T follicular helper cell (primary cell): ENCODE data around the gene RAB40AL.
"Not testable (repeated sequence)": the region's sequence is repeated elsewhere in the genome, so short reads cannot be mapped to it uniquely, and the experiment has no call there.

Experiments
- DNase-seq: peaks from one replicate; pipeline ENCODE4 v3.0.0-alpha.2; 2020; ENCODE audit warnings: low read depth
- total RNA-seq, 2 experiments: gene quantifications; one replicate each; lab custom pipeline; 2026; lab: John Stamatoyannopoulos, UW

RAB40AL gene
- total RNA-seq, result 0.17 to 0.18 reads per million in 2 experiments

GRCh38 chrX:102936972-102937371, at the start of gene RAB40AL:
Gene RAB40AL (plus strand): TSS chrX:102937272. CDS start chrX:102937319, 47 bp downstream.
- not testable (repeated sequence) for DNase-seq

GRCh38 chrX:102887687-102888086, 49.4 kb upstream of the RAB40AL start:
- DNase-seq, result no peak

DNA sequence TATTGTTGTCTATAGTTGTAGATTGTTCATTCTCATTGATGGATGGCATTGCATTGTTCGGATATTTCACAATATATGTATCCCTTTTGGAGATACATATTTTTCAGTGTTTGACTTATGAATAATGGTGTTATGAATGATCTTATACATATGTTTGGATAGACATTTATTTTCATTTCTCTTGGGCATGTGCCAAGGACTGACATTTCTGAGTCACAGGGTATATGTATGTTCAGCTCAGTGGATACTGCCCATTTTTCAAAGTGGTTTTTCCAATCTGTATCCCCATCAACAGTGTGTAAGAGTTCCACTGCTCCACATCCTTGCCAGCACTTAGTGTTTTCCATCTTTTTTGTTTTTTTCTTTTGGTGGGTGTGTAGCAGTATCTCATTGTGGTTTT, 45.0 kb upstream of the RAB40AL start:
- DNase-seq, result no peak

DNA sequence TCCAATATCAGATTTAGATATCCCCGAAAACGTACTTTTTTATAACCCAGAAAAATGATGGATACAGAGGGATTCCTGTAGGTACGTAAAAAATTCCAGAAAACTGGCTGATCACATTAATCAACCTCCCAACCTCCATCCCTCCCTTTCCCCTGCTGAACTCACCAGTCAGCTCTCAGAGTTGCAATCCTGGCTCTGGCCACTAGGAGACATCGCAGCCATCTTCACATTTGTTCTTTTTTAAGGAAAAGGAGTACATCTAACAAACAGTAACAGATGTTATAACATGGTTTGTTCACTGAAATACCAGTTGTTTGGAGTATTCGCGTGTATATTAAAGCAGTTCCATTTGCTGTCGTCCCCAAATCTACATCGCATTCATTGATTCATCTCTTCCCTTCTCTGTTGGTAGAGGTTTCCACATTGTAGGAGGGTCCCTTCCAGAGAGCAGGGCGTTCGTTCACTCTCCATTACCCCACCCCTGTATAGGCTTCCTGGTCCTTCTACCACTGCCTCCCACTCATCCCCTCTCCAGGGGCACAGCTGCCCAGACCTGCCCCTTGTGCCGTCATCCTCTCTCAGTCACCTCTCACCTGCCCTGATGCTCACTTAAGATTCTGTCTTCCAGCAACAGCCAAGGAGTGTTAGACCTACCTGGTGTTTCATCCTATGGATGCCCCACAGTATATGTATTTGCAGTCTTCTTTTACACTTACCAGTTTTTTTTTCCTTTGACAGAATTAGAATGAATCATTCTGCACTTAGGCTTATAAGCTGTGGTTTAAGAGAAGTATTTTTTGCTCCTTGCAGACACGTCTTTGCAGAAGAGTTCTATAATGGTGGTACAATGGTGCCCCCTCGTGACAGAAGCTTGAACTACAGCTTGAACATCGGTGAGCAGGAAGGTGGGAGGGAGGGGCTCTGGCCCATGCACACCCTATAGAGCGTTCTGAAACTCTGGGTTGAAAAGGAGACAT, 36.8 kb upstream of the RAB40AL start:
- peak; percentile 65 for DNase-seq

- no peak for DNase-seq
These were observed 34.7 kb upstream of the RAB40AL start for GRCh38 chrX:102902355-102902754.

DNA sequence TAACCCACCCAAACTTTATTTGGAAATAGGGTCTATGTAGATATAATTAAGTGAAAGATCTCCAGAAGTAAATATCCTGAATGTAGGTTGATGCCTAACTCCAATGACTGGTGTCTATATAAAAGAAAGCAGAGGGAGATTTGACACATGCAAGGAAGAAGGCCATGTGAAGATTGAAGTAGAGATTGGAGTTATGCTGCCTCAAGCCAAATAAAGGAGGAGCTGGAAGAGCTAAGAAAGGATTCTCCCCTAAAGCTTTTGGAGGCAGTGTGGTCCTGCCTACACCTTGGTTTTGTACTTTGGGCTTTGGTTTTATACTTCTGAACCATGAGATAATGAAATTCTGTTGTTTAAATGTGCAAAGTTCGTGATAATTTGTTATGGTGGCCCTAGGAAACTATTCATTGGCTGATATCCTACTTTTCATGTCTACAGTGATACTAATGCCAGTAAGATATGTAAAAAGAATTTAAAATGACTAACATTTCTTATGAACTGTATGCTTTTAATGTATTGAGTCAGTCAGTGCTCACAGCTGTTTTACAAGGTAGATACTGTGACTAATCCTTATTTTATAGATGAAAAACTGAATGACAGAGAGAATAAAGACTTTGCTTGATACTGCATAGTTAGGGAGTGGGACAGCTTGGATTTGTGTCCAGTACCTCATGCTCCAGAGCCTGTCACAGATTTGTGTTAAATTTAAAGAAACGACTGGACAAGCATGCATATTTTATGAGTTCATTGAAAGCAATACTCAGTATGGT, 5.9 kb upstream of the RAB40AL start:
- DNase-seq, result no peak

DNA sequence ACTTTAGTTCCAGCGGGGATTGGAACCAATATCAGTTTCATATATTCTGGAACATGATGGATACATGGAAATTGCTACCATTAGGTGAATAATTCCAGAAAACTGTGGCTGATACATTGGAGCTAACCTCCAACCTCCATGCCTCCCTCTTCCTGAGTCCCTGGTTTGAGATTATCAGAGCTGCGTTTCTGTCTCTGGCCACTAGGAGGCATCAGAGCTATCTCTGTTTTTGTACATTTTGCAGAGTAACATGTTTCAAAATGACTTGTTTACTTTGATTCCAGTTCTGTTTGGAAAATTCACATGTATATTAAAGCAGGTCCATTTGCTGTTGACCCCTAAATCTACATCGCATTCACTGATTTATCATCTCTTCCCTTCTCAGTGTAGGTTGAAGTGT, 2.4 kb upstream of the RAB40AL start:
- peak; percentile 22 for DNase-seq

DNA sequence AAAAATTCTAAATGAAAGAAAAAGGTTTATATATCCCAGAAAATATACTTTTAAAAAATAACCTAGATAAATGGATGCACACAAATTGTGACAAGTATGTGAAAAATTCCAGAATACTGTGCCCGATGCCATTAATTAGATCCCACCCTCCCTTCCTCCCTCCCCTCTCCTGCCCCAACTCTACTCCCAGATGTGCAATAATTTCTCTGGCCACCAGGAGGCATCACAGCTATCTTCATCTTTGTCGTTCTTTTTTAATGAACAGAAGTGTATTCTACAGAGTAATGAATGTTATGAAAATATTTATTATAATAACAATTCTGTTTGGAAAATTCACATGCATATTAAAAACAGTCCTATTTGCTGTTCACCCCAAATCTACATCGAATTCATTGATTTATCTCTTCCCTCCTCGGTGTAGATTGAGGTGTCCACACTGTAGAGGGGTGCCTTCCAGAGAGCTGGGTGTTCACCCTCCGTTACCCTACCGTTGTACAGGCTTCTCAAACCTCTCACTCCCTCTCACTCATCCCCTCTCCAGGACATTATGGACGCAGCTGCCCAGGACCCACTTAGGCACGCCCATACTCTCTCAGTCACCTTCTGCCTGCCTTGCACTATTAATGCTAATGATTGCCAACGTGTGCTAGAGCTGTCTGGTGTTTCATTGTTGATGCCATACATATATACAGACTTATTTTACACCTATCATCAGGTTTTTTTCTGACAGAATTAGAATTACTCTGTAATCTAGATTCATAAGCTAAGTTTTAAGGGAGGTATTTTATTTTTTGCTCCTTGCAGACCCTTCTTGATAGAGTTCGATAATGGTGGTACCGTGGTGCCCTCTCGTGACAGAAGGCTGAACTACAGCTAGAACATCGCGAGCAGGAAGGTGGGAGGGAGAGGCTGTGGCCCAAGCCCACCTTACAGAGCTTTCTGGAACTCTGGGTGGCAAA, 14.1 kb downstream of the RAB40AL start:
- DNase-seq, result peak; percentile 46

GRCh38 chrX:102957751-102958150, 20.7 kb downstream of the RAB40AL start:
- no peak for DNase-seq

GRCh38 chrX:102958794-102959193, 21.7 kb downstream of the RAB40AL start:
- DNase-seq, result no peak

GRCh38 chrX:102959471-102959870, 22.4 kb downstream of the RAB40AL start:
- no peak for DNase-seq

DNA sequence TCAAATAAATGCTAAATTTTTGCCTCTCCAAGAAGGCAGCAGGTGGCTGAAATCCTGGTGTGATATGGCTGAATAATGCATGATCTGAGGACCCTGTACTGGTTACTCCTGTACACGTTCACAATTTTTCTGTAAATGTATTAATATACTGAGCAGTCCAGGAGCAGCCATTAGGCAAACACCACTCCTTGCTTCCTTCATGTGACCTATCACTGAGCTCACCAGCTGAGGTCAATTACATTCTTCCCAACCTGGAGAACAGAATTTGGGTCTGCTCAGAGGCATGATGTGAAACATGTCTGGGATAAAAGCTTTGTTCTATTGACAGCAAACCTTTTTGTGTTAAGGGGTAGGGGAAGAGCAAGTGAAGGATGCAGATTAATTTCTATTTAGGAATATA, 26.9 kb downstream of the RAB40AL start:
- DNase-seq, result no peak

DNA sequence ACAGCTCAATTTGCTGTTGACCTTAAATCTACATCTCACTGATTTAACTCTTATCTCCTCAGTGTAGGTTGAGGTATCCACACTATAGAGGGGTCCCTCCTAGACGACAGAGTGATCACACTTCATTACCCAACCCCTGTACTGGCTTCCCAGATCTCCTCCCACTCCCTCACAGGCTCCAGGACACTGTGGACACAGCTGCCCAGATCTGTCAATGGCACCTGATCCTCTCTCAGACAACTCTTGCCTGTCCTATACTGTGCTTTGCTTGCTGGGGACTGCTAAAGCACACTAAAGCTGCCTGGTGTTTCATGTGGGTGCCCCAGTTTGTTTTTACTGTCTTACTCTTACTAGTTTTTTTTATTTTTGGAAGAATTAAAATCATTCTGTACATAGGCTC, 27.9 kb downstream of the RAB40AL start:
- no peak for DNase-seq

DNA sequence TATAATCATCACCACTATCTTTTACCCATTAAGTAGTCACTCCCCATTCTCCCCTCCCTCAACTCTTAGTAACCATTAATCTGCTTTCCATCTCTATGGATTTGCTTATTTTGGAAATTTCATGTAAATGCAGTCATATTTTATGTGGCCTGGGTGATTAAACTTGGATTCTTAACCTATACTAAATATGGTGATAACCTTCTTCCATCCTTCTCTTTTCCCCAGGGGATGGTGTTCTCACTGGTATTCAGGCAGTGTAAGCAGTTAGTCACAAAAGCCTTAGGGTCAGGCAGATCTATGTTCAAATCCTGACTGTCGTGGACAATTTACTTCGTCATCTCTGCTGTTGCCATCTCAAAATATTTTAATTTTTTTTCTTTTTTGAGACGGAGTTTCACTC, 29.6 kb downstream of the RAB40AL start:
- DNase-seq, result no peak

DNA sequence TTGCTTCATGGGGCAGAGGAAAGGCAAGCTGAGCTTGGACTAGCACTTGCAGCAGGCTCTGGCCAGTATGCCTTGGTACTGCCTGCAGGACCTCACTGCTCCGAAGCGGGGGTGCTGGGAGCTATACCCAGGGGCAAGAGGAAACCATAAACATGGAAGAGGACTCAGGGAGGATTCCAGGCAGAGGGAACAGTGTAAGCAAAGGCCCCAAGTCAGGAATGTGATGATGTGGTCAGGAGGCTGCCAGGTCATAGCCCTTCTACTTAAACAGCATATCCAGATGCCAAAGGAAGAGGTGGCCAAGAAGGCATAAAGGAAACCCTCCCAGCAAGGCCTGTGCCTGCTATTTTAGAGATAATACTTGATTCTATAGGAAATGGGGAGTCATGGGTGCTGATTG, 31.1 kb downstream of the RAB40AL start:
- DNase-seq, result no peak

GRCh38 chrX:102971536-102971935, 34.5 kb downstream of the RAB40AL start:
- DNase-seq, result not testable (repeated sequence)

DNA sequence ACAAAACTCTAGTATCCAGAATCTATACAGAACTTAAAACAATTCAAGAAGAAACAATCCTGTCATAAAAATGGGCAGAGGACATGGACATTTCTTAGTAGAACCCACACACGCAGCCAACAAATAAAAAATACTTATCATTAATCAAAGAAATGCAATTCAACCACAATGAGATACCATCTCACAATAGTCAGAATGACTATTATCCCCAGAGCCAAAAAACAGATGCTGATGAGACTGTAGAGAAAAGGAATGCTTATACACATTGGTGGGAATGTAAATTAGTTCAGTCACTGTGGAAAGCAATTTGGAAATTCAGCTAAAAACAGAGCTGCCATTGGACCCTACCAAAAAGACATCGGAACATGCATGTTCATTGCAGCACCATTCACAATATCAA, 37.9 kb downstream of the RAB40AL start:
- DNase-seq, result no peak

DNA sequence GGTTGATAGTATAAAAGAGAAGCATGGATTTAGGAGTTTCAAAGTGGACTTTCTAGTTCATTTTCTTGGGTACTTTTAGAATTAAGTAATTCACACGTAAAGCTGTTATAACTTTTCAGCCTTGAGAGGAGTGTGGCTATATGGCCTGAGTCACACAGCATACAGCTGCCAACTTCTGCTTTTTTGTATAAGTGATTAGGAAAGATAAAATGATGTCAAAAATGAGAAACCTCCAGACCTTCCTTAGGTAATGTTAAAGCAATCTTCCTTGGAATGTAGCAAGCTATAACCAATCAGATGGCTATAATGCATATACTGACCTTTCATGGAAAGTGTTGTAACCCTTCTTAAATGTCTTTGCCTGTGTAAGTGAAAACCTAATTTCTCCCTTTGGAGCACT, 39.2 kb downstream of the RAB40AL start:
- DNase-seq, result no peak

DNA sequence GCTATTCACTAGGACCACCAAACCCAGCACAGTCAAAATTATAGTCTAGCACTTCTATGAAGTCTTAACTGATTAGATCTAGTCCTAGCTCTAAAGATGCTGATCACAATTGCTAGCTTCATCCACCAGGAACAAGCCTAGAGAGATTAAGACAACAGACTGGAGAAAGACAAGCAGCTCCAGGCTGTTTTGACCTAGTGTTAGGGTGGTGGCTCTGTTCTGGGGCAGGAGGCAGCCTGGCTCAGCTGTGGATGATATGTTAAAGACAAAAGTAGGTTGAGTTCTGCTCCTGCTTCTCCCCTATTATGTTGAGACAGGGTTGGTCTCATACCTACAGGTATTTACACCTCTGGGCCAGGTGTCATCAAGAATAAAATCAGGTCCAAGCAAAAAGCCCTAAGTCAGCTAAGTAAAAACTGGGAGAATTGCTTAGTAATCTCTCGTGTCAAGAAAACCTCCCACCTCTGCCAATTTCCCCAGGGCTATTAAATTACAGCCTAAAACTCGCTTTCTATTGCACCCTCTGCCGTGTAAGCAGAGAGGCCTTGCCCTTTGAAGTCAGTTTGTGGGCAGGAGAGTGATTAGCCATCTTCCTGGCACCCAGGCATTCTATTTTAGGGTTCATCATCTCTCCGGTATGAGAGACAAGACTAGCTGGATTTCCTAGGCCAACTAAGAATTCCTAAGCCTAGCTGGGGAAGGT, 39.9 kb downstream of the RAB40AL start:
- no peak for DNase-seq

GRCh38 chrX:102978594-102978993, 41.5 kb downstream of the RAB40AL start:
- DNase-seq, result no peak

GRCh38 chrX:102979536-102979935, 42.5 kb downstream of the RAB40AL start:
- no peak for DNase-seq
